Stimulated activated CD4-positive, alpha-beta T cell treated with anti-CD3 and anti-CD28 coated beads, Interleukin-2, amount 100 ng/mL, for 4 hours (primary cell): Measurements from ENCODE around the gene LEKR1.
A peak's percentile ranks its signal among the peaks of the same experiment; 100 is the strongest.

Experiments
- DNase-seq: peaks from one replicate; pipeline ENCODE4 v3.0.0-alpha.2; 2020; ENCODE audit warnings: low read depth

LEKR1 gene

GRCh38 chr3:157081626-157082210, 255.6 kb downstream of the LEKR1 start:
- DNase-seq, result peak; percentile 73

GRCh38 chr3:157082305-157082982, 256.3 kb downstream of the LEKR1 start:
- DNase-seq, result no peak

- no peak for DNase-seq
These were observed 257.7 kb downstream of the LEKR1 start for GRCh38 chr3:157083824-157084223.

- no peak for DNase-seq
These were observed 260.1 kb downstream of the LEKR1 start for GRCh38 chr3:157086060-157086750.

- DNase-seq, result no peak
These were observed 260.6 kb downstream of the LEKR1 start for GRCh38 chr3:157086775-157087174.

- no peak for DNase-seq
These were observed 261.2 kb downstream of the LEKR1 start for GRCh38 chr3:157087373-157087772.

- no peak for DNase-seq
These were observed 261.8 kb downstream of the LEKR1 start for GRCh38 chr3:157087780-157088600.

- peak; percentile 91 for DNase-seq
These were observed 262.7 kb downstream of the LEKR1 start for GRCh38 chr3:157088601-157089454.

- peak; percentile 17 for DNase-seq
These were observed 263.5 kb downstream of the LEKR1 start for GRCh38 chr3:157089455-157090221.

- DNase-seq, result no peak
These were observed 265.1 kb downstream of the LEKR1 start for GRCh38 chr3:157091083-157091833.

- no peak for DNase-seq
These were observed 266.1 kb downstream of the LEKR1 start for GRCh38 chr3:157092230-157092629.

- DNase-seq, result no peak
These were observed 266.9 kb downstream of the LEKR1 start for GRCh38 chr3:157093096-157093495.

- no peak for DNase-seq
These were observed 268.1 kb downstream of the LEKR1 start for GRCh38 chr3:157094301-157094700.

GRCh38 chr3:157094751-157095480, 268.8 kb downstream of the LEKR1 start:
- no peak for DNase-seq
